ENCODE measurements around the gene ZMYND15.

ZMYND15 gene

GRCh38 chr17:4777969-4778760, 38.5 kb downstream of the ZMYND15 start:
- peak in 1 of 10 donors; percentile 6 for DNase-seq
- intact Hi-C loops (cut with DNase I) = no loop called here

GRCh38 chr17:4780325-4780955, 40.8 kb downstream of the ZMYND15 start:
- DNase-seq = peak in 2 of 10 donors; percentile 64 to 67
- intact Hi-C loops (cut with DNase I) = no loop called here

GRCh38 chr17:4782652-4783051, 43.0 kb downstream of the ZMYND15 start:
- DNase-seq = peak in 2 of 10 donors; percentile 69 to 84
- intact Hi-C loops (cut with DNase I) = no loop called here

- DNase-seq = peak in 3 of 10 donors; percentile 69 to 83 (median 83)
- intact Hi-C loops (cut with DNase I) = loop anchor here (5.0 kb wide), 3 partner anchors 52 to 117 kb away; partner anchors contain the start of genes CHRNE and MED11
Observed at GRCh38 chr17:4785311-4786105, 45.9 kb downstream of the ZMYND15 start.

- intact Hi-C loops (cut with DNase I) = loop anchor here (5.0 kb wide), 3 partner anchors 51 to 116 kb away; partner anchors contain the start of genes CHRNE and MED11
- peak in 6 of 10 donors; percentile 16 to 84 (median 24) for DNase-seq
Observed at GRCh38 chr17:4786106-4786511, 46.5 kb downstream of the ZMYND15 start, which contains the start of gene VMO1. Gene VMO1, minus strand, starts transcription at chr17:4786364. Its CDS starts 12 bp downstream, at chr17:4786352.

GRCh38 chr17:4786516-4786915, 46.9 kb downstream of the ZMYND15 start:
- intact Hi-C loops (cut with DNase I) = loop anchor here (5.0 kb wide), 3 partner anchors 51 to 116 kb away; partner anchors contain the start of genes CHRNE and MED11
- DNase-seq = peak in 1 of 10 donors; percentile 24

GRCh38 chr17:4788159-4788806, 48.6 kb downstream of the ZMYND15 start:
- intact Hi-C loops (cut with DNase I) = loop anchor here (5.0 kb wide), 3 partner anchors 49 to 114 kb away; partner anchors contain the start of genes CHRNE and MED11
- DNase-seq = peak in 3 of 10 donors; percentile 16 to 51 (median 36)

- DNase-seq = peak in 3 of 10 donors; percentile 68 to 83 (median 81)
- intact Hi-C loops (cut with DNase I) = loop anchor here (5.0 kb wide), 3 partner anchors 48 to 113 kb away; partner anchors contain the start of genes CHRNE and MED11
Observed at GRCh38 chr17:4788807-4789700, 49.4 kb downstream of the ZMYND15 start, which contains the start of gene GLTPD2. Gene GLTPD2, plus strand, starts transcription at chr17:4788964. Its CDS starts 48 bp downstream, at chr17:4789012.

GRCh38 chr17:4789701-4789950, 50.0 kb downstream of the ZMYND15 start:
- no peak for DNase-seq
- intact Hi-C loops (cut with DNase I) = loop anchor here (5.0 kb wide), 3 partner anchors 48 to 113 kb away; partner anchors contain the start of genes CHRNE and MED11

GRCh38 chr17:4789951-4790704, 50.5 kb downstream of the ZMYND15 start:
- DNase-seq = peak; percentile 72 to 97 (median 86)
- intact Hi-C loops (cut with DNase I) = loop anchor here (5.0 kb wide), 4 partner anchors 47 to 112 kb away; partner anchors contain the start of genes ARRB2, CHRNE and MED11

GRCh38 chr17:4790705-4791088, 51.1 kb downstream of the ZMYND15 start:
- intact Hi-C loops (cut with DNase I) = loop anchor here (5.0 kb wide), 1 partner anchor 78 kb away; the partner anchor contains the start of gene ARRB2
- peak in 1 of 10 donors; percentile 2 for DNase-seq

GRCh38 chr17:4795168-4795567, 55.5 kb downstream of the ZMYND15 start:
- no peak for DNase-seq
- intact Hi-C loops (cut with DNase I) = no loop called here
